HG02678 (cell line): ENCODE results near the gene PITPNC1.
"Not testable (repeated sequence)": the region's sequence is repeated elsewhere in the genome, so short reads cannot be mapped to it uniquely, and the experiment has no call there.

Experiments used
- ATAC-seq: cut with Tn5 transposase; IDR thresholded peaks from one replicate; pipeline ENCODE4 v1.9.1; 2021; ENCODE audit warnings: mild to moderate bottlenecking, moderate library complexity; ENCODE audit not compliant: unreplicated experiment

PITPNC1 gene

DNA sequence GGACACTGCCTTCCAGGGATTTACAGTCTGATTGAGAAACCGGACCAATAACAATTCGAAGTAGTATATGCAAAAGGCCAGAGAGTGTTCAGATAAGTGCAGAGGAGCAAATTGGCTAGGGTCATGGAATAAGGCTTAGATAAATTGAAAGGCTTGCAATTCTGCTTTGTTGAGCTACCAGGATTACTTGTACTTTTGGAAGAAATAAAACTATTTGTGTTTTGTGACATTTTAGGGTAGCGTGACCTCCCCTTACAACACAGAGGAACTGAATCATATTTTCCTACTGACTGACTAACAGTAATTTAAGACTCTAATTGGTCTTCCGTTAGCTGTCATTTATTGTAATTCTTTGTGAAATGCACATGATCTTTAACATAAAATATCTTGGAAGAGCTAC lies 104.7 kb downstream of the PITPNC1 start:
- no peak for ATAC-seq

DNA sequence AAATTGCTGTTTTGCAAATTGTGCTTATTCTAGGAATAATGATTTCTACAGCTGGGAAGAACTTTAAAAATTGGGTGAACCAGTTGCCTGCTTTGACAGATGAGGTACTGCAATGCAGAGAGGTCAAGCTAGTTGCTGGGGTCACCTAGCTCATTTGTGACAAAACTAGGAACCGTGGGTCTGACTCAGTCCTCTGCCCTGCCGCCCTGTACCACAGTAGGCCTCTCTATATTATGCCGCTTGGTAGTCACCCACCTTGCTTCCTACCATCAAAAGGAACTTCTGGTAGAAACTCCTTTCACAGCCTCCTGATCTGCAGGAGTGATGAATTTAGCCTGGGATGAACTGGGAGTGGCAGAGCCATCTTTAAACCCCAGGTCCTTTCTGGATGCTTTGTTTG lies 105.7 kb downstream of the PITPNC1 start:
- no peak for ATAC-seq

DNA sequence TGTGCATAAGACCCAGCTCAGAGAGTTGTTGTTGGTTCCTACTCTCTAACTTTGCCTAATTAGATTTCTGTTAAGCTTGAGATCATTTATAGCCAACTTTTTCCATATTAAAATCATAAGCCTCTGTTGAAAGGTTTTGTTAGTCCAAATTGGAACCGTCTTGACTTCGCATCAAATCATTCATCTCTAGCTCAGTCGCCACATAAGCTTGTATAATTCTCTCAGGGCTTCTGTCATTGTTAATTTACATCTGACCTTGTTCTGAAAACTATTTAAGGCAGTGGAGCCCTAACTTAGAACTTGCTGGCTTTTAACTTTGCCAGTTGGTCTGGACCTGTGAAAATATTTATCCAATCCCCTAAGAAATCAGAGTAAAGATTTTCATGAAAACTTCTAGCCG lies 107.2 kb downstream of the PITPNC1 start:
- ATAC-seq: no peak

DNA sequence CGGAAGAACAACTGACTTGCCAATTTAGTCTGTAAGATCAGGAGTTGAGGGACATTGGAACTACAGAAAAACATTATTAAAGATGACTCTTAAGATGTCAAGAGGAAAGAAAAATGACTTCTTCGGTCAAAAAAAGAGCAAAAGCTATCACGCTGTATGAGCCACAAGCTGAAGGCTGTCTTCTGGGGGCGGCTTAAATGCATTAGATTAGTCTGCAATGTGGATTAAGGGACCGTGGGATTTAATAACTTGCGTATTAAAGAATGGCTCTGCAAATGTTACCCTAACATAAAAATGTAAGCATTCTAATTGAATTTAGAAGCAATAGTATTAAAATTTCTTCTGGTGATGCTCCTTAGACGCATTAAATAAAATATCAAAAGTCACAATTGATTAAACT lies 108.6 kb downstream of the PITPNC1 start:
- no peak for ATAC-seq

DNA sequence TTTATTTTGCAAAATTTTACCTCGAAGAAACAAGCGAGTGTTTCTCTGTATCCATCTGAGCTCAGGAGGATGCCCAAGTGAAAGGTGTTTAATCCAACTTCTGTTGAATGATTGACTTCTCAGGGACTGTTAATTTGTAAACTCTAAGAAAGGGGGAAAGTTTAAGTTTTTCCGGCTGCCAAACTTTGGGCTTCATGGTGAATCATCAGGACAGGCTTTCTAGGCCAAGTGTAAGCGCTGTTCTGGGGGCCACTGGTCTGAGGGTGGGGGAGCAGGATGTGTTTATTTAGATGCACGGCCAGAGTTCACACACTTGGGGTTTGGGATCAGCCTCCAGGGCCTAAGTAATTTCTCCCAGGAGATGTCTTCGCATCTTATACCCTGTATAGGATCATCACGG lies 110.4 kb downstream of the PITPNC1 start:
- ATAC-seq: no peak

DNA sequence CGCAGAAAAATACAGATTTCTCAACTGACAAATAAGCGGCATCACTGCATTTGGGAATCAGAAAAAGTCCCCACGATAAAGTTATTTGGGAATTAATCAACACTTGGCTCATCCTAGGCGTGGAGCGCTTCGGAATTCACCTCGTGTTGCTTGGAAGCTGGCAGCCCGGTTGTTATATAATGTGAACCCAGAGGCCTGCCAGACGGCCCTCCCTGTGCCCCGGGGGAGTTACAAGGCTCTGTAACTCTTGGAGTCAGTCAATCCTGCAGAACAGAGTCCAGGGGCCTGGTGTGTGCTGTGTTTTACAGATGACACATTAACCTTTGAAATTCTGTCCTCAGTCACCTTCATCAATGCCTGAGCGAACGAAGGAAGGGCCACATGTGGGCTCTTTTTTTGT lies 111.1 kb downstream of the PITPNC1 start:
- ATAC-seq: no peak

DNA sequence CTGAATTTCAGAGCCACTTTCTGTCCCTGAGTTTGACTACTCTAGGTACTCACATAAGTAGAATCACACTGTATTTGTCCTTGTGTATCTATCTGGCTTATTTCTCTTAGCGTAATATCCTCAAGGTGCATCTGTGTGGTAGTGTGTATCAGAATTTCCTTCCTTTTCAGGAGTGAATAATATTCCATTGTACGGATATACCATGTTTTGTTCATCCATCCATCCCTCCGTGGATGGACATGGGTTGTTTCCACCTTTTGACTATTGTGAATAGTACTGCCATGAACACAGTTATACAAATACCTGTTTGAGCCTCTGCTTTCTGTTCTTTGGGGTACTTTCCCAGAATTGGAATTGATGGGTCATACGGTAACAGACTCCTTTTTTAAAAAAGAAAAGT lies 111.7 kb downstream of the PITPNC1 start:
- no peak for ATAC-seq

DNA sequence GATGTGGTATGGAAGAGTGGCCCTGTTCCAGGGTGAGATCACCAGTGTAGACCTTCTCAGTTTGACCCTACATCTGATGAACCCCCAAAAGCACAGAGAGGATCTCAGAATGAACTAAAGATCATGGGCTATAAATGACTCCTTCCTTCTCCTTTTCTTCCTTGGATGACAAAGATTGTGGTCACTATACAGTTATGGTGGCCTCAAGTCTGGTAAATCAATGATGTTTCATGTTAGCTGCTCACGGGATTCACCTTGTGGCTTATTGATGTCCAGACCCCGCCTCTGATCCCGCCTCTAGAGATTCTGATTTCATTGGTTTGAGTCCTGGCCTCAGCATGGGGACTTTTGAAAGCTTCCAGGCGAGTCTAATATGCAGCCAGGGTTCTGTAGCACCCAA lies 112.2 kb downstream of the PITPNC1 start:
- no peak for ATAC-seq

DNA sequence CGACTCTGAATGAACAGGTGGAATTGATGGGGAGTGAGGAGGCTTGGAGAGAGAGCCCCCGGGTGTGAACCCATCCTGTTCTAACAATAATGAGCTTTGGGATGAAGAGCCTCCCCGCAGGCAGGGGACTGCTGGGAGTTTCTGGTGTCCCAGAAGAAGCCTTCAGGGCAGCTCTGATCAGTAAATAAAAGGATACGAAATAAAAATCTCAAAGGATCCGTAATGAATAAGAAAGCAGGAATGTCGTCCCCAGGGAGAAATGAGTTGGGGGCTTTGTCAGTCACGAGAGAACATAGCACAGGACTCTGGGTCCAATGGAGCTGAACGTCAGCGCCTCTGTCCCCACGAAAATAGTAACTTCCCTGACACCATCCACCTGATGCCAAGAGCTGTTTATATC lies 113.4 kb downstream of the PITPNC1 start:
- ATAC-seq: no peak

DNA sequence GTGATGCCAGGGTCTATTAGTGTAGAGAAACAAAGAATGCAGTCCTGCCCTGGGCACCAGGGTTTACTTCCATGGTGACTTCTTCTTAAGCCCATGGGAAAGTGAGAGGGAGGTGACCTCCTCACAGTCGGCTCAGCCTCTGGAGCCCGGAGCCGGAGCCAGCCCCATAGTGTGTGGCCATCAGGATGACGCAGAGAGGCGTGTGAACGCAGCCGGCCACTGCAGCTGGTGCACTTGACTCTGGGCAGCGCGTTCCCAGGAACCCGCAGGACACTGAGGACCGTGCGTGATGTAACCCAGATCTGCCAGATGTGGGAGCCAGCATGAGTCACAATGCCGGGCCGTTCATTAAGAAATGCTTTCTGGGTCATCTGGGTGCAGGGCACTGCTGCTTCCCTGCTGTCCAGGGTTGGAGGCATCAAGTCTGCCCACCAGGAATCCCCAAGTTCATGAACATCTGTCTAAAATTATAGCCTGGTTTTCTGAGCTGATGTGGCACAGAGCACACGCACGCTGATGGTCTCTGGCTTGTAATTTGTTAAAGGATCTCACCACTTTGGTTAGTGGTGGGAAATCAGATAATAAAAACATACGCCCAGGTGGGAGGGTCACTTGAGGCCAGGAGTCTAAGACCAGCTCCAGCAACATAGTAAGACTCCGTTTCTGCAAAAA lies 114.1 kb downstream of the PITPNC1 start:
- ATAC-seq: no peak

DNA sequence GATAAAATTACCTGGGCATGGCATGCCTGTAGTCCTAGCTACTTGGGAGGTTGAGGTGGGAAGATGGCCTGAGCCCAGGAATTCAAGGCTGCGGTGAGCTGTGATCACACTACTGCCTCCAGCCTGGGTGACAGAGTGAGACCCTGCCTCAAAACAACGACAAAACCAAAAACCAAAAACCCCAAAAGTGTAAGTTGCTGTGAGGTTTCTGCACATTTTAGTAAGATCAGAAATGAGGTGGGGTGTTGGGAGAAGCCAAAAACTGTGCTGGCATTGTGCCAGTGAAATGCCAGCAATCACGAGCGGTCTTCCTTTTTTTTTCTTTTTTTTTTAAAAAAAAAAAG lies 114.6 kb downstream of the PITPNC1 start:
- ATAC-seq: no peak

DNA sequence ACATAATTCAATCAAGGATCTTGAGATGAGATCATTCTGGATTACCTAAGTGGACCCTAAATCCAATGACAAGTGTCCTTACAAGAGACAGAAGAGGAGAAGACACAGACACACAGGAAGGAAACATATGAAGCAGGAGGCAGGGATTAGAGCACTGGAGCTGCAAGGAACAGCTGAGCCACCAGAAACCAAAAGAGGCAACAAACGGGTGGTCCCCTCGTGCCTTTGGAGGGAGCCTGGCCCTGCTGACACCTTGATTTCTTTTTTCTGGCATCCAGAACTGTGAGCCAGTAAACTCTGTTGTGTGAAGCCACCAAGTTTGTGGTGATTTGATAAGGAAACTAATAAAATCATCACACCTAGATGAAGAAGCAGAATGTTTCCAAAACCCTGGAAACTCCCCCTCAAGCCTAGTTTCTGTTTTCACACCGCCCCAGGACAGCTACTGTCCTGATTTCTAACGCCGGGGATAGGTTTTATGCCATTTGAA lies 115.2 kb downstream of the PITPNC1 start:
- ATAC-seq: no peak

DNA sequence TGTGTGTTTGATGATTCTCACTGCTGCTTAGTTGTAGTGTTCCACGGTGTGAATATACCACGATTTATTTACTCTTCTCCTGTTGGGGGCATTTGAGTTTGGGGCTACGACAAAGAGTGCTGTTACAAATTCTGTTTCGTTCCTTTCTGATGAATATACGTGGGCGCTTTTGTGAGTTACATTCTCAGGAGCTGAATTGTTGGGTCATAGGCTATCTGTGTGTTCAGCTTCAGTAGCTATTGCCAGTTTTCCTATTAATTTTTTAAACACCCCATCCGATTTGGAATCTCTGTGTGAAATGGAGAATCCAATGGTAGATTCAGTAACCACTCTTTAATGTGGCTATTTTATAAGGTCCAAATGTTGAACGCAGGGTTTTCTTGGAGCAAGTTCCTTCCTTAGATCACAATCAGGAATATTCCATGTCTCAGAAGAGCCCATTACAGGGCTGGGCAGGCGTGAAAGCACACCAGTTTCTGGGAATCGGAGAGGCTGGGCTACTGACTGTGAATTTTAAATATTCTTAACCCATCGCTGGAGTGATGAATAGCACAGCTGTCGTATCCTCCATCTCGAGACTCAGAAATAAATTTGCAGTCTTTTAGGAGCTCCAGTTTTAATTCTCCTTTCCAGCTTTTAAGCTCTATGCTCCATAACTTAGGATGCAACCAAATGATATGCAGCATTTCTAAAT lies 115.9 kb downstream of the PITPNC1 start:
- no peak for ATAC-seq

DNA sequence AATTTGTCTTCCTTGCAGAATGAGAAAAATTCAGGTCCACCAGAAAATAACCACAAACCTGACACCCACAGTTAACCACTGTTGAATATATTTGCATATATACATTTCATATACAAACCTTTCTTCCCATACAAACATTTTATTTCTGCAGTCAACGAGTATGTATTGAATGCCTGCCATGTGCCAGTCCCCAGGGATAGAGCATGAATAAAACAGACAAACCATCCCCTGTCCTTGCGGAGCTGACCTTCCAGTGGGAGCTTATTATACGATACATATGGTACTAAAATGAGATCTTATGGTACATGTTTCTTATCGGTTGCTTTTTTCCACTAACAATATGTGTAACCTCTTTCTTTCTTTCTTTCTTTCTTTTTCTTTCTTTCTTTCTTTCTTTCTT lies 116.7 kb downstream of the PITPNC1 start:
- no peak for ATAC-seq

DNA sequence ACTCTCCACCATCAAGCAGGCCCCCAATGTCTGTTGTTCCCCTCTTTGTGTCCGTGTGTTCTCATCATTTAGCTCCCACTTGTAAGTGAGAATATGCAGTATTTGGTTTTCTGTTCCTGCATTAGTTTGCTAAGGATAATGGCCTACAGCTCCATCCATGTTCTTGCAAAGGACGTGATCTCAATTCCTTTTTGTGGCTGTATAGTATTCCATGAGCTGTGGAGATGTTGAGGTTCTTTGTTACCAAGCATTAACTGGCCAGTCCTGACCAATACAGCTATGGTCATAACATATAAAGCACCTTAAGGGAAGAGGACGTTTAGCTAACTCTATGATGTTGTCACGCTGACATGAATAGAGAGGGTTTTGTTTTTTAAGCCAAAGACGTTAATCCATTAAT lies 118.5 kb downstream of the PITPNC1 start:
- ATAC-seq: not testable (repeated sequence)

DNA sequence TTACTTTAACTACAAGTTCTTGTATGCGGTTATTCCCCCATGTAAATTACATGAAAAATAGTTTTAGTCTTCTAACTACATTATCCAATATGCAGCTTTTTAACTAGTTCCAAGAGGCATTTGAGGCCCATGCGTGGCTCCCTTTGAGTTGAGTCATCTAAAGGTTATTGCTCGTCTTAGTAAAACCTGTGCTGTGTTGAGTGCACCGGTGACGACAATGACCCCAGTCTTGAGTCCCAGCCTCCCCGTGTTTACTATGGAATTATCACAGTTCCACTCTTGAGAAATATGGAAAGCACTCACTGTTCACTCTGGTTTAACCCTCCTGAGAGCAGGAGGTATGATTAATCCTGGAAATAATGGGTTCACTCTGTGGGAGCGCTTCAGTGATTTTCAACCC lies 119.2 kb downstream of the PITPNC1 start:
- no peak for ATAC-seq

DNA sequence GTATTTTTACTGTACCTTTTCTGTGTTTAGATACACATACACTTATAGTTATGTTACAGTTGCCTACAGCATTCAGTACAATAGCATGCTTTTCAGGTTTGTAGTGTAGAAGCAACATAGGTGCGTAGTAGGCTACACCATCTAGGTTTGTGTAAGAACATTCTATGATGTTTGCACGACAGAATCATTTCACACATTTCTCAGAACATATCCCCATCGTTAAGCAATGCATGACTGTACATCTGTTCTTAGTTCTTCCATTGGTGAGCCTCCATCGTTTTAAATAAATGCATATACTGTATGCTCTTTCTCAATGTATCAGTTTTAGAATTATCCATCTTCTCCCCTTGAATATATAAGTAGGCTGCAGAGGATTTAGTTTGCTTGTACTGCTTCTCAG lies 122.6 kb downstream of the PITPNC1 start:
- no peak for ATAC-seq

DNA sequence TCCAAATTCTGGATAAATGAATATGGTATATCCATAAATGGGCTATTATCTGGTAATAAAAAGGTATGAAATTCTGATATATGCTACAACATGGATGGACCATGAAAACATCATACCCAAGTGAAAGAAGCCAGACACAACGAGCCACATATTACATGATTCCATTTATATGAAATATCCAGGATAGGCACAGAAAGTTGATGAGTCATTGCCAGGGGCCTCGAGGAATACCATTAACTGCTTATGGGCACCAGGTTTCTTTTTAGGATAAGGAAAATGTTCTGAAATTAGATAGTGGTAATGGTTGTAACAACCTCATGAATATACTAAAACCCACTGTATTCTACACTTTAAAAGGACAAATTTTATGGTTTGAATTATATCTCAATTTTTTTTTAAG lies 123.2 kb downstream of the PITPNC1 start:
- ATAC-seq: no peak

DNA sequence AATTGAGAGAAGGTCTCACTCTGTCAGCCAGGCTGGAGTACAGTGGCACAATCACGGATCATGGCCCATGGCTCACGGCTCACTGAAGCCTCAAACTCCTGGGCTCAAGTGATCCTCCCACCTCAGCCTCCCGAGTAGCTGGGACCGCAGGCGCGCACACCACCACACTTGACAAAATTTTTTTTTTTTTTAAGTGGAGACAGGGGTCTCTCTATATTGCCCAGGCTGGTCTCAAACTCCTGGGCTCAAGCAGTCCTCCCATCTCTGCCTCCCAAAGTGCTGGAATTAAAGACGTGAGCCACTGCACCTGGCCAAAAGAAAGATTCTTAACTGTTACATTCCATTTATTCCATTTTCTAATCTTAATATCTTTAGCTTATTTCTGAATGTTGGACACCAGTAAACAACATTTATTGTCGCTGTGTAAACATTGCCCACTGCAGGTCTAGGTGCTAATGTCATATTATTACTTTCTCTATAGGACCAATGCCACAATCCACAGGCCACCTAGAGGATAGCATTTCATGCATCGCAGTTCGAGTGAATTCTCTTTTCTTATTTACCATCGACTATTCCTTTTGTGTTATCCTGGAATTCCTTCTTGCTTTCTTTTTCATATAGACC lies 123.7 kb downstream of the PITPNC1 start:
- no peak for ATAC-seq

DNA sequence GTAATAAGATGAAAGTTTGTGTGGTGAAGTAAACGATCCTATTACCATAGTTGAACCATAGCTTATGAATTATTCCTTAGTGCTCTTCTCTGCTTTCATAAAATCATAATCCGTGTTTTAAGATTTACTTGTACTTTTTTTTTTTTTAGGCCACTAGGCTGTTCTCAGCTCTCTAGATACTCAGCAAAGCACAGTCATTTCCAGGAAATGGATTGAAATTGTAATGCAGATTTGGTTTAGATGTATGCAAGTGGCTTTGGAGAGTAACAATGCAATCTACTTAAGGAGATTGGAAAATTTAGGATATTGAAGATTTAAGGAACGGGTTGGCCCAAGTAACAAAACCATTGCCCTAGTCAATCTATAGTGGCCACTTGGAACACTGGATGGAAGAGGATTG lies 125.1 kb downstream of the PITPNC1 start:
- no peak for ATAC-seq

DNA sequence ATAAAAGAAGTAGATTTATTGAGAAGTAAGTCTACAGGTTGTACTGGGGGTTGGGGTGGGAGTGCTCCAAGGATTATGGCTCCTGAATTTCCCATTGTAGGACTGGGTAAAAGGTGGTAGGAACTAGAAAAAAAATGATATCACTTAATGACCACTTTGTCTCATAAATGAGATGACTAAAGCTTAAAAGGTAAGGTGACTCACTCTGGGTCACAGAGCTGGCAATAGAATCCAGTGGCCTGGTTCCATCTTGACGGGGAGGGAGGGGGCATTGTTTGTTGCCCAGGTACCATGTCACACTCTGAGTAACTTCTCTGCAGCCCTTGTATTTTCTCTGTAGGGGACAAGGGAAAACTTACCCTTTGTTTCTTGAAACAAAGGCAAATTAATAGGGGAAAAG lies 126.1 kb downstream of the PITPNC1 start:
- ATAC-seq: no peak

DNA sequence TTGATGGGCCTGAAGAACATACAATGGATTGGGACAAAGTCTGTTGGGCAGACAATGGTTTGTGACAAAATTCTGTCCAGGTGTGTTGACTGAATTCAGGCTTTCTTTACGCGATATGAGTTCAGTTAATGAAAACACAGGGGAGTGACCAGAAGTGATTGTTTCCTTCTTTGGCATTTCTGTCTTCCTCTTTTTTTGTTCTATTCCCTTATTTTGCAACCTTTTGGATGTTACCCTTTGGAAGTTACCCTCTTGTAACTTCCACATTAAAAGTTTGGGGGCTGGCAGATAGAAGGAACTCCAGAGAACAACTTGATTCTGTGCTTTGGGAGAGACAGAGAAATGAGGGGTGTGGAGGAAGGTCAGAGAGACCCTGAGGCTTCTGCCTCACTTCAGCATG lies 126.7 kb downstream of the PITPNC1 start:
- ATAC-seq: no peak
